ENCODE data around the gene SEMA4C.

DNA sequence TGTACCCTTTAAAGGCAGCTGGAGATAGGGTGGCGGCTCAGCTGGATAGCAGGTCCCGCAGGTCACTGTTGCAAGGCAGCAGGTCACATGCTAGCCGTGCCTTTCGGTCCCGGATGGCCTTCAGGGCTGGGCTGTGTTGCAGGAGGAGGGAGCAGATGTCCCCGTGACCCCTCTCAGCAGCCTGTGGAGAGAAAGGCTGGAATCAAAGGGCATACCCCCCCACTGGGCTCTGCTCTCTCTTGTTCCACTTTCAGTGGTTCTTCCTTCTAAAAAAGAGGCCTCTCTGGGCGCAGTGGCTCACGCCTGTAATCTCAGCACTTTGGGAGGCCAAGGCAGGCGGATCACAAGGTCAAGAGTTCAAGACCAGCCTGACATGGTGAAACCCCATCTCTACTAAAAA is 21.6 kb downstream of the SEMA4C start:
- TF ChIP-seq POLR2A (IDR thresholded peaks at IDR 0.05; ENCODE audit: low read length) (no peak), GATA1 (IDR thresholded peaks at IDR 0.05; ENCODE audit: low read depth, low read length) (no peak)
